Midbrain (tissue), 1 donor: ENCODE results near the gene CPSF4L.
A peak's percentile ranks its signal among the peaks of the same experiment; 100 is the strongest.
"Not testable (repeated sequence)": the region's sequence is repeated elsewhere in the genome, so short reads cannot be mapped to it uniquely, and the experiment has no call there.

Experiments
- DNase-seq: peaks from one replicate; lab custom pipeline; 2025; lab: John Stamatoyannopoulos, UW

Gene CPSF4L

DNA sequence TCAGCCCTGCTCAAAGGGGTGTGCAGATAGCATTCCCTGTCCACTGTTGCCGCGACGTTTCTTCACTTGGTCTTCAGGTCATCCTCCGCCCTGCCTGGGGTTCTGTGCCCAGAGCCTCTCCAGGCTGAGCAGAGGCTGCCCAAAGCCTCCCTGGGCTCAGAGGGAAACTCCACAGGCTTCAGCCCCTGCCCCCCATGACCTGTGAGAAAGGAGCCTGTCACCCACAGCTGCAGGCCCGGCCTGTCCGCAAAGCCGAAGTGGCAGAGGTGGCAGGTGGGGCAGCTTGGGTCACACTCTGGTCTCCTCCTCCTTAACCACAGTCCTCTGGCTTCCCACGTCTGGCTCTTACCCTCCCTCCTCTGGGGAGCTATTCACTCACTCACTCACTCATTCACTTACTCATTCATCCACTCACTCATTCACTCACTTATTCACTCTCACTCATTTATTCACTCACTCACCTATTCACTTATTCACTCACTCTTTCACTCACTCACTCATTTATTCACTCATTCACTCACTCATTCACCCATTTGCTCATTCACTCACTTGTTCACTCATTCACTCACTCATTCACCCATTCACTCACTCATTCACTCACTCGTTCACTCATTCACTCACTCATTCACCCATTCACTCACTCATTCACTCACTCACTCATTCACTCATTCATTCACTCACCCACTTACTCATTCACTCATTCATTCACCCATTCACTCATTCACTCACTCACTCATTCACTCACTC, 7.1 kb upstream of the CPSF4L start:
- no peak for DNase-seq

DNA sequence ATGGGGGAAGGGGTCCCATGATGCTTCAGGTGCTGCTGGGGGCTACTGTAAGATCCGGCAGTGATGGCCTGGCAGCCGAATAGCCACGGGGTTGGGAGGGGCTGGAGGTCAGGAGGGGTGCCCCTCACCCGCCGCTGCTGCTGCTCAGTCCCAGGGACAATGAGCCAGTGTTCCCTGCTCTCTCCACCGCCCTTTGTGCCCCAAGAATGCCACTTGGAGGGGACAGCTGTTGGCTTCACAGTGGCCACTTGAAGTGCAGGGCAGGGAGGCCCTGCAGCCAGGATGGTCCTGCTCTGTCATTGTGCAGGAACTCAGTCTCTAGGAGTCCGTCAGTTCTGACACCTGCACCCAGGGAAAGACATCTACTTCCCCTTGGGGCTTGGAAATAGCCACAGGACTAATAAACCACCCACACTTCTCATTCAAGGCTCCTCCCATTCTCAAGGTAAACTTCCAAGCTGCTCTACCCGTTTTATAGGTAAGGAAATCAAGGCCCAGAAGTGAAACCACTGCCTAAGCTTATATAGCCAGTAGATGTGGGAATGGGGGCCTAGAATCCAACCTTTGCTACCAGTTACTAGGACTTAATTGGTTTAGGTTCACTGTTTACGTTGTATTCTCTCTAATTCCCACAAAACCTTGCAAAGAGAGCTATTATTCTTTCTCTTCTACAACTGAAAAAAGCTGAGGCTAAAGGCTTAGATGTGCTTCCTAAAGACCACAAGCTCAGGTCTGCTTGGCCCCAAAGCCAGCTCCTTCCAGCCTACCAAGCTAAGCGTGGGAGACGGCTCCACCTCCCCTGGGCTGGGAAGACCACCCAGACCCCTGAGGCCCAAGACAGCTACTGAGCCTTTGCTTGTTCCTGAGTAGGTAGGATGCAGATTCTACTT, 6.2 kb upstream of the CPSF4L start:
- DNase-seq: peak; percentile 79

DNA sequence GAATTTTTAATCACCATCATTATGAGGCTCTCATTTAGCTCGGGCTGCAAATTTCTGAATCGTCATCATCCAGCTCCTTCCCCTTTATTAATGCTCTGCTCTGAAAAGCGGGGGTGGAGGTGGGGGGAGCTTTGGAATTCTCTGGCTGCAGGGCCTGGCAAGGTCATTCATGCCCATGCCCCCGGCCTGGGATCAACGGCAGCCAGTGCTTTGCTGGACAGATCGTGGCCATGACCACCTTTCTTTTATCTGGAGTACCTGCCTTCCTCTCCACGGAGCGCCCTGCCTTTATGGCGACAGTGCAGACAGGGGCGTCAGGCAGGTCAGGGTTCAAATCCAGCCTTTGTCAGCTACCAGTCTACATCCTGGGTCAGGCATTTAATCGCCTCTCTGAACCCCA, 5.1 kb upstream of the CPSF4L start:
- no peak for DNase-seq

DNA sequence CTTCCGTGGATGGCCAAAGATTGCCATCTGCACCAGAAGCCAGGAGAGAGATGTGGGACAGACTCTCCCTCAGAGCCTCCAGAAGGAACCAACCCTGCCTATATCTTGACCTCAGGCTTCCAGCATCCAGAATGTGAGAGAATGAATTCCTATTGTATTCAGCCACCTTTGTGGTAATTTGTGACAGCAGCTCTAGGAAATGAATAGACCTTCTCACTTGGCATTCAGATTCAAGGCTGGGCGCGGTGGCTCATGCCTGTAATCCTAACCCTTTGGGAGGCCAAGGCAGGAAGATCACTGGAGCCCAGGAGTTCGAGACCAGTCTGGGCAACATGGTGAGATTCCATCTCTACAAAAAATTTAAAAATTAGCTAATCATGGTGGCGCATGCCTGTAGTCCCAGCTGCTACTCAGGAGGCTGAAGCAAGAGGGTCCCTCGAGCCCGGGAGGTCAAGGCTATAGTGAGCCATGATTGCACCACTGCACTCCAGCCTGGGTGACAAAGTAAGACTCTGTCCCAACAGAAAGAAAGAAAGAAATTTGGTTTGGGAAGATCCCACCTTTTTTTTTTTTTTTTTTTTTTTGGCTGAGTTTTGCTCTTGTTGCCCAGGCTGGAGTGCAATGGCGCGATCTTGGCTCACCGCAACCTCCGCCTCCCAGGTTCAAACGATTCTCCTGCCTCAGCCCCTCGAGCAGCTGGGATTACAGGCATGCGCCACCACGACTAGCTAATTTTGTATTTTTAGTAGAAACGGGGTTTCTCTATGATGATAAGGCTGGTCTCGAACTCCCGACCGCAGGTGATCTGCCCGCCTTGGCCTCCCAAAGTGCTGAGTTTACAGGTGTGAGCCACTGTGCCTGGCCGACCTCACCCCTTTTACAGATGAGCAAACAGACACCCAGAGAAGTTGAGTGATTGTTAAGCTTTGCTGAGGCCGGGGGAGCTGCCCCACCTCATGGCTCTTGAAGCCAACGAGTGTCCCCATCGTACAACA, 4.3 kb upstream of the CPSF4L start:
- DNase-seq: no peak

DNA sequence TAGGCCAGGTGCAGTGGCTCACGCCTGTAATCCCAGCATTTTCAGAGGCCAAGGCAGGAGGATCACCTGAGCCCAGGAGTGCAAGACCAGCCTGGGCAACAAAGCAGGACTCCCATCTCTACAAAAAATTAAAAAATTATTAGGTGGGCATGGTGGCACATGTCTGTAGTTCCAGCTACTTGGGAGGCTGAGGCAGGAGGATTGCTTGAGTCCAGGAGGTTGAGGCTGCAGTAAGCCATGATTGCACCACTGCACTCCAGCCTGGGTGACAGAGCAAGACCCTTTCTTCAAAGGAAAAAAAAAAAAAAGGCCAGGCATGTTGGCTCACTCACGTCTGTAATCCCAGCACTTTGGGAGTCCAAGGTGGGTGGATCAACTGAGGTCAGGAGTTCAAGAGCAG, 2.8 kb upstream of the CPSF4L start:
- DNase-seq: not testable (repeated sequence)

DNA sequence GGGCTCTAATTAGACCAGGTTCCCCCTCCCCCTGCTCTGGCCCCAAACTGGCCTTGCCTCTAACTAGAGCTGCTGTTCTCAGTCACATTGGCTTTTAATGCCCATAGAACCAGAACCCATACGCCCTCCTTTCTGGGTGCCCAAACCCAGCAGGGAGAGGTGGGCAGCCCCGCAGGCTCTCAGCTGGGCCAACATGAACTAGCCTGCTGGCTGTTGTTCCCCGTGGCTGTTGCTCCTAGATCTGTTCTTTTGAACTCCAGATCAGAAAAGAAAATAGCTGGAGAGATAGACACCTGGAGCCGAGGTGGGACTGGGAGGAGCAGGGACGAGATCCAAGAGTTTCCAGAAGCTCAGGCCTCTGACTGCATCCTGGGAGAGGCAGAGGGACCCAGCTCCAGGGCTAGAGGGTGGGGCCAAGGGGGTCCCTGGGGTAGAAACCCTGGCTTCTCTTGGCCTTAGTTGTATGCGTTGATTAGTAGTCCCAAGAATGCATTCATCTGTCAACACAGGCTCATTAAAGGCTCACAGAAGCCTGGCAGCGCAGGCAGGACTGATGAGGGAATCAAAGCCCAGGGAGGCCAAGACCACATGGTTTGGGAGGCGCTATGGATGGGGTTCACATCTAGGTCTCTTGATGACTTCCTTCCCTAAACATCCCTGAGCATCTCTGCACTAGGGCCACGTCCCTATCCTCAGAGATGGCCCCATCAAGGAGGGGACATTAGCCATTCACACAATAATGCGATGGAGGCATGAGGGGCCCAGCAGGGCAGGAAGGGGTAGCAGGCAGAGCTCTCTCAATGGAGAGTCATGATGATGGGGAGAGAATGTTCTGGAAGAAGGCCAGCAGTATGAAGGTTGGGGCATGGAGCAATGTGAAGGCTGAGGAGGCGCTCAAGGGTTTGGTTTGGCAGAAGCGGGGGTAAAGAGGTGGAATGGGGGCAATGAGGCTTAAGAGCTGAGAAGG, 1.3 kb upstream of the CPSF4L start:
- no peak for DNase-seq

DNA sequence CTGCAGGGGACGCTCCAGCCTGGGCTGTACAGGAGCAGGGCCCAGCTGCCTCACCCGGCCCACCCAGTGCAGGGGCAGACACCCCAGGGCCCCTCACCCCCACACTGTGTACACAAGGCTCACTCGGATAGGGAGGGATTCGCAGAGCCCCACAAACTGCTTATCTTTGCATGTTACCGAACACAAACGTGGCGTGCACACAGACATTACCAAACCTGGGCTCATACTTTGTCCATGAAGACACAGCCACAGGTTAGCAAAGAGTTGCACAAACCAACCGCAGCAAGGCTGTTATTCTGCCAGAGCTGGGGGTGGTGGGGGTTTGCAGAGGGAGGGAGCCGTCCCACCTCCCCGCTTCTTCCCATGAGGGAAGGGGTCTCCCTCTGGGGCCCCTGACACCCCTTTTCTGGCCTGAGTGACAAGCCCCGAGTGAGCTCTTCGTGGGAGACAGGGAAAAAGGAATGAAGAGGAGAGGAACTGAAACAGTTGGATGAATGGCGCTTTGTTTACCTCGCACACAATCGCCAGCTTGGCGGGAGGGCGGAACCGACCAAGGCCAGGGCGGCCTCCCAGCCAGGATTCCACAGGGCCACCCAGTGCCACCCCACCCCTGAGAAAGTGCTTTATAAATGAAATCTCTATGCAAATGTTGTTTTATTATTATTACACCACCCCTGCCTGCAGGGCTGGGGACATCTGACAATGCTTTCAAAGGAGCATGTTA, 434 bp upstream of the CPSF4L start:
- peak; percentile 80 for DNase-seq

DNA sequence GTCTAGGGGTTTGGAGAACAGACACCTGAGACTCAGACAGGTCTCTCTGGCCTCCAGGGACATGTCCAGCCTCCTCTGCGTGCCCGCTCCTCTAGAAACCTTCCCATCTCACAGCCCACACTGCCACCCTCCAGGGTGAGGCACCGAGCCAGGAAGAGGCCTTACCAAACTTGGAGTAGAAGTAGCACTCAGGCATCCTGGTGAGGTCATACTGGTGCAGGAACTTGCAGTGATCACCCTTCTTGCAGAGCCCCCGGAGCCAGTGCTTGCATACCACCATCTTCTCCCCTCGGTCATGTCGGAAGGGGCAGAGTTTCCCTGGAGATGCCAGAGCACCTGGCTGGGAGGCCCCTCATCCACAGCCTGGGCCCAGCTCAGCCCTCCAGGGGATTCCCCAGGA, 4.2 kb downstream of the CPSF4L start:
- DNase-seq: no peak

DNA sequence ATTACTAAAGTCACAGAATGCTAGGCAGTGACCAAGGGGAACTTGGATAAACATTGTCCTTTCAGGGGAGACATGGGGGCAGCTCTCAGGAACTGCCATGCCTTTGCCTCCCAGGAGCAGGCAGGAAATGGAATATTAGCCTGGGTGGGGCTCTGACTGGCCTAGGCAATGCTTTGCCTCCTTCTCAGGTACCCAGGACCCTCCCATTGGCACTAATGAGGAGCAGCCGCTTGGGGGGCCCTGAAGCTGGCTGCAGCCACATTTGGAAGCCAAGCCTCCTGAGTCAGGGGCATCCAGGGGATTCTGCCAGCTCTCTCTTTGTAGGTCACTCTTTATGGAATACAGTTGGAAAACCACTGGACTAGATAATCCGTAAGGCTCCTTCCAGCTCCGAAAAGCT, 5.5 kb downstream of the CPSF4L start:
- DNase-seq: no peak

DNA sequence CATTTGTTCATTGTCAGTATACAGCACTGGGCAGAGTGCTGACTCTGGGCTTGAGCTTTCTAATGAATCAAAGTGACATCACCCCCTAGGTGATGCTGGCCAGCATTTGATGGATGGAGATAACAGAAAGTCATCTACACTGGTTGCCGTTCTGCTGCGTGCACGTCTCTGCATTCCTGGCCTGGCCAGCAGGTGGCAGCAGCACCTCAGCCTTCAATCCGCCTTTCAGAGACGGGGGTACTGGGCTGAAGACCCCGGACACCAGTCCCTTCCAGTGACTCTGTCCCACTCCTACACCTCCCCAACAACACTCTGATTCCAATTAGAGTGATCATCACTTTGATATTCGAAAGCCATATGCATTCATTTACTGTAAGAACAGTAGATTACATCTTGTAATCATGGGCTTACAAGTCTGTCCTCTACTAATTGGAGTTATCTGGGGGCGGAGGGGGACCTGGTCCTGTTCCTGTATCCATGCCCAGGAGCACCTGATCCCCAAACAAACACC, 6.0 kb downstream of the CPSF4L start:
- peak; percentile 62 for DNase-seq

DNA sequence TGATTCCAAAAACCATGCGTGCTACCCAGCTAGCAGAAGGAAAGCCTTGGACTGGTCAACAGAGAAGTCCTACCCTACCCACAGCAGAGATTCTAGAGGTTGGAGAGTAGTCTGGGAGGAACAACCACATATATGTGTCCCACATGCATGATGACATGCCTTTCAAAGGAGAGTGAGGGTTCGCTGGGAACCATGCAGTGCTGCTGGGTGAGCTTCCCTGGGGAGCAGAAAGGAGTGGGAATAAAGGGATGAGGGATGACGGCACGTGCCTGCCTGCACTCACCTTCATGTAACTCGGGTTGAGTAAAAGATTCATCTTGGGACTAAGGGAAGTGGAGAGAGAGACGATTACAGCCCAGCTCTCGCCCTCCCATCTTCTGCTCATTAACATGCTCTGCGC, 9.8 kb downstream of the CPSF4L start:
- no peak for DNase-seq

DNA sequence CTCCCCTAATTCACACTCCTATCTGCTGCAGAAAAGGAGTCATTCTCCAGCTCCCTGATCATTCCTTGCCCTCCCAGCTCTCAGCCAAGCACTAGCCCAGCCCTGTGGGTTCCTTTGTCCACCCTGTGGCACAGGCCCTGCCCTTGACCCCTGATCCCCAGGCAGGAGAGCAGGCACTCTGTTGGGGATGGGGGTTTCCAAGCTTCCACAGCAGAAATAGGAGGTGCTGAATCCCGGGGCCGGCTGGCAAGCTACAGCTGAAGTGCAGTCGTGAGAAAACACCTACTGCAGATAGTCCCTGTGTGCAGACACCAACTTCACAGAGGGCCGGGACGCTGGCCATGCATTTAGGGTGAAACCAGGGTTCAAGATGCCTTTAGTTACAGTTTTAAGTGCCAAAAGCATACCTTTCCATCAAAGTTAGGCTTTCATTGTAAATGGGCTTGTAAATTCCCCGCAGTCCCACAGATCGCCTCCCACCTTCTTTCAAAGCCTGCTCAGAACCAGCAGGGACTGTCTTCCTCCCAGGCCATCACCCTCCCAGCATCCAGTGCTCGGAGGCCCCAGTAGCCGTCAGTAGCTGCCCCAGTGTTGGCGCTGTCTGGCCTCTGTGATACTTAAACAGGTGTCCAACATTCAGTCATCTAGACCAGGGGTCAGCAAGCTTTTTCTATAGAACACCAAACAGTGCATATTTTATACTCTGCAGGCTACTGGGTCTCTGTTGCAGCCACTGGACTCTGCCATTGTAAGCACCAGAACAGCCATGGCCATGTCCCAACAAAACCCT, 10.6 kb downstream of the CPSF4L start:
- no peak for DNase-seq

DNA sequence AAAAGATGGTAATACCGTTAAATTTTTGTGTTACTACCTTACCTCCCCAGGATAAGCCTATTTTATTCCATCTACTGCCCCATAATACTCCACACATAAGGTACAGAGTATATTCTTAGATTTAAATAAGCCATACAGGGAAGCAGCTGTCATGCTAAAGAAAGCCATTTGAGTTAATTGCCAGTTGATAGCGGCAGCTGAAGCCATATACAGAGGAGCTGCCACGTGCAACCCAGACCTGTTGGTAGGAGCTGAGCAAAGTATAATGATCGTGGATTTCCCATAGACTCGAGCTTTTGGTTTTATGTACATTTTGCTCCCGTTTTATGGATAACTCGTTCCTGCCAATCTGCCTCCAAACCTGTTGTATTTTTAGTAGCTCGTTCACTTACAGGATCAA, 12.0 kb downstream of the CPSF4L start:
- DNase-seq: no peak

DNA sequence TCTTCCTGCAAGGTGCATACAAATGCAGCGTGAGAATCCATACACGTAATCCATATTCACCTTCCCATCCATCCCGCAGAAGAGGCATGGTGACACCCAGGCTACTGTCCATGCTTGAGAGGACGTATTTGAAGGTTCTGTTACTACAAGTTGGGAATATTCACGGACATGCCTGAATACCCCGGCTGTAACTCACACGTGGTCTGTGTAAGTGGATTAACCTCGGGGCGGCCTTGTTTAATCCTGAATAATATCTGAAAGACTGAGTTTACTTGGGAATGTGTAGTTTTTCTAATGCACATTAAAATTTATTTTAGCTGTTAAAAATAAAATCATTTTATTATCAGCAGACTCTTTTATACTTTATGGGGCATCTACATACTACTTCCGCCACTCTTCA, 13.1 kb downstream of the CPSF4L start:
- no peak for DNase-seq

DNA sequence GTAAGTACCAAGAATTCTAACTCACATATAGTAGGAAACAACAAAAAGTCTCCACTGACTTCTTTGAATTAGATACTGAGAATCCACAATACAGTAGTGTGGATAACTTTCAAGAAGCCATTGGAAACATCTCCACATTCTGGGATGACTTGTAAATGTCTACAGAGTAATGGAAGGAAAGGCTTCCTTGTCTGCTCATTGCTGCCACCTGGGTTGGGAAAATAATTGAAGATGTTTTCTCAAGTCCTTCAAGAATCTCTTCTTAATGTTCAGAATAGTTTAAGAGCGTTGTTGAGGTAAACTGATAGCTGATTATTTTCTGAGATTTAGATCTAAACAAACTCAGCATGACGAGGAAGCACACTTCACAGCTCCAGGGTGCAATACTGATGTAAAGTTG, 14.0 kb downstream of the CPSF4L start:
- no peak for DNase-seq

DNA sequence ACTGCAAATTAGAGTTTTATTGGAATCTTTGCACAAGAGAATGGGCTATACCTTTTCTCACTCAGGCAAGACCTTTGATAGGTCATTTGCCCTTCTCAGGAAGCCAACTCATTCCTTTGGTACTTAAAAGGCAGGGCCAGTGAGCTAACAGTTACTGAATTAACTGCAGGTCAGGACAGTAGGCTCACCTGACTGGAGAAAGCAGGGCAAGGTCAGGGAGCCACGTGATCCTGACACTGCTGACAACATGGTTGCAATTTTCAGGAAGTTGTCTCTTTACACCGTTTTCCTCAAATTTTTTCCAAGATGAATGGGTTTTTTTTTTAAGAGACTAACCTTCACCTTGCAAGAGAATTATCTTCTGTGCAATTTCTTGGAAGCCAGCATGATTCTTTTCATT, 21.1 kb downstream of the CPSF4L start:
- no peak for DNase-seq

DNA sequence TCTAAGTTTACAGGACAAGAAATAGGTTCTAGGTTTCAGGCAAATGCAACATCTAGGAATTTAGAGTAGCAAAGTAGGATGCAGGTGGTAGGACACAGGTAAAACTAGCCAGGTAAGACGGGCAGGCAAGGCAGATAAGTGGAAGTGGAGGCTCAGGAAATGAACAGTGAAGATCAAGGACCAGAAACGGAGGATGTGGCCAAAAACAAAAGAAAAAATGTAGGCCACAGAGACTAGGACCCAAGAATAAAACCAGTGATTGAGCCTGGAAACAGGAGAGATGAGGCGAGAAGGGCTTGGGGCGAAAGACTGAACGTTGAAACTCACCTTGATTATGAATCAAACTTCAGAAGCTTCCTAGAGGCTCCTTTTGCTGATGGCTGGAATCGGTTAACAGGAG, 24.0 kb downstream of the CPSF4L start:
- no peak for DNase-seq

DNA sequence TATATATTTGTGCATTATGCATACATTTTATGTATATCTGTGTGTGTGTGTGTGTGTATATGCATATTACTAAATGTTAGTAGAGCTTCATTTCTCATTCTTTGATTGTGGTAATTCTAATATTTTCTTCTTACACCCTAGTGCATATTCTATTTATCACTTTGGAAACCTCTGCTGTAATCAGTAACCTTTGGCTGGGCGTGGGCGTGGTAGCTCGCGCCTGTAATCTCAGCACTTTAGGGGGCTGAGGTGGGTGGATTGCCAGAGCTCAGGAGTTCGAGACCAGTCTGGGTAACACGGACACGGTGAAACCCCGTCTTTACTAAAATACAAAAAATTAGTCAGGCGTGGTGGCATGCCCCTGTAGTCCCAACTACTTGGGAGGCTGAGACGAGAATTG, 26.9 kb downstream of the CPSF4L start:
- no peak for DNase-seq
